WTC11 (cell line): Measurements from ENCODE around the gene ARHGEF28. TPM values are rescaled to one million over a fixed set of nuclear protein-coding genes. Genes with fewer than 3 reads are reported as not detected.

ENCODE experiments used
- ATAC-seq: fragments of 200-7000 bp; cut with Tn5 transposase; 2 replicates; pipeline ENCODE4 v1.10.0; 2021; ENCODE audit warnings: mild to moderate bottlenecking, moderate library complexity
- CTCF ChIA-PET: fragments of 300-600 bp; sonication (Branson Sonifier 250); formaldehyde crosslinking; loops from one replicate; lab custom pipeline; 2021; ENCODE audit warnings: antibody characterized with exemption; lab: Charles Lee
- POLR2A ChIA-PET: fragments of 350-600 bp; sonication (Branson Sonifier 250); formaldehyde crosslinking; loops from one replicate; lab custom pipeline; 2021; ENCODE audit warnings: antibody characterized with exemption; lab: Charles Lee
- DNase-seq: peaks from one replicate; pipeline ENCODE4 v3.0.0; 2021; ENCODE audit warnings: low spot score
- H3K27ac Mint-ChIP-seq: 2 replicates; pipeline ENCODE4 v1.8.0; 2021; ENCODE audit warnings: mixed read lengths
- H3K27me3 Mint-ChIP-seq: 2 replicates; pipeline ENCODE4 v1.8.0; 2021; ENCODE audit warnings: low read depth, mild to moderate bottlenecking, moderate library complexity, mixed read lengths
- H3K36me3 Mint-ChIP-seq: 2 replicates; pipeline ENCODE4 v1.8.0; 2021; ENCODE audit warnings: mixed read lengths
- H3K4me1 Mint-ChIP-seq: 2 replicates; pipeline ENCODE4 v1.8.0; 2022; ENCODE audit warnings: mixed read lengths
- H3K4me3 Mint-ChIP-seq: 2 replicates; pipeline ENCODE4 v1.8.0; 2021; ENCODE audit warnings: mild to moderate bottlenecking, moderate library complexity, mixed read lengths
- H3K9me3 Mint-ChIP-seq: 2 replicates; pipeline ENCODE4 v1.8.0; 2021; ENCODE audit warnings: mixed read lengths
- CREM ChIP-seq: sonication (generic); formaldehyde crosslinking; IDR thresholded peaks from 2 replicates; pipeline ENCODE4 v1.8.1; 2022; ENCODE audit warnings: mild to moderate bottlenecking, missing genetic modification reagents, moderate library complexity
- ELF4 ChIP-seq: sonication (generic); formaldehyde crosslinking; IDR thresholded peaks from 2 replicates; pipeline ENCODE4 v1.8.1; 2022; ENCODE audit warnings: low read depth, mild to moderate bottlenecking, moderate library complexity, missing genetic modification reagents
- NR1H2 ChIP-seq: sonication (generic); formaldehyde crosslinking; IDR thresholded peaks from 2 replicates; pipeline ENCODE4 v1.9.0; 2021; ENCODE audit warnings: mild to moderate bottlenecking, moderate library complexity, missing genetic modification reagents
- OVOL2 ChIP-seq: fragments of 250-450 bp; sonication (Bioruptor Pico); IDR thresholded peaks from 2 replicates; pipeline ENCODE4 v1.9.0; 2021; ENCODE audit warnings: mild to moderate bottlenecking, borderline replicate concordance
- TEAD4 ChIP-seq: sonication (generic); formaldehyde crosslinking; IDR thresholded peaks from 2 replicates; pipeline ENCODE4 v1.8.0; 2022; ENCODE audit warnings: mild to moderate bottlenecking, missing genetic modification reagents
- TP53 ChIP-seq: sonication (generic); formaldehyde crosslinking; IDR thresholded peaks from 2 replicates; pipeline ENCODE4 v1.8.1; 2023; ENCODE audit warnings: mild to moderate bottlenecking, missing genetic modification reagents
- ZNF121 ChIP-seq: sonication (generic); formaldehyde crosslinking; IDR thresholded peaks from 2 replicates; pipeline ENCODE4 v1.8.0; 2023; ENCODE audit warnings: missing genetic modification reagents
- ZNF416 ChIP-seq: fragments of 250-450 bp; sonication (Bioruptor Pico); IDR thresholded peaks from 2 replicates; pipeline ENCODE4 v1.9.0; 2021; ENCODE audit warnings: mild to moderate bottlenecking, inconsistent platforms
- ZNF423 ChIP-seq: fragments of 250-450 bp; sonication (Bioruptor Pico); IDR thresholded peaks from 2 replicates; pipeline ENCODE4 v2.1.2; 2022; ENCODE audit warnings: mild to moderate bottlenecking, moderate library complexity
- ZNF671 ChIP-seq: fragments of 250-450 bp; sonication (Bioruptor Pico); IDR thresholded peaks from 2 replicates; pipeline ENCODE4 v1.8.0; 2021; ENCODE audit warnings: mild to moderate bottlenecking
- total RNA-seq: library from RNA; stranded (reverse); gene quantifications from 3 replicates; pipeline ENCODE4 v1.2.3, GENCODE V29; 2021
- TF ChIP-seq, protein P1 (sequence below): sonication (generic); formaldehyde crosslinking; IDR thresholded peaks from 2 replicates; pipeline ENCODE4 v1.8.1; 2023; ENCODE audit warnings: mild to moderate bottlenecking, missing genetic modification reagents
- TF ChIP-seq, protein P2 (sequence below): fragments of 250-450 bp; sonication (Bioruptor Pico); IDR thresholded peaks from 2 replicates; pipeline ENCODE4 v1.9.0; 2021; ENCODE audit warnings: mild to moderate bottlenecking, borderline replicate concordance
- TF ChIP-seq, protein P3 (sequence below): sonication (generic); formaldehyde crosslinking; IDR thresholded peaks from 2 replicates; pipeline ENCODE4 v1.8.0; 2022; ENCODE audit warnings: mild to moderate bottlenecking, missing genetic modification reagents
- TF ChIP-seq, protein P4 (sequence below): fragments of 250-450 bp; sonication (Bioruptor Pico); IDR thresholded peaks from 2 replicates; pipeline ENCODE4 v1.8.0; 2021; ENCODE audit warnings: mild to moderate bottlenecking
- TF ChIP-seq, protein P5 (sequence below): sonication (generic); formaldehyde crosslinking; IDR thresholded peaks from 2 replicates; pipeline ENCODE4 v1.8.1; 2022; ENCODE audit warnings: mild to moderate bottlenecking, moderate library complexity, missing genetic modification reagents
- TF ChIP-seq, protein P6 (sequence below): sonication (generic); formaldehyde crosslinking; IDR thresholded peaks from 2 replicates; pipeline ENCODE4 v1.8.0; 2023; ENCODE audit warnings: mild to moderate bottlenecking, missing genetic modification reagents

ARHGEF28 gene
- total RNA-seq, 1 experiment from 2014 or later: 0.96 TPM

DNA sequence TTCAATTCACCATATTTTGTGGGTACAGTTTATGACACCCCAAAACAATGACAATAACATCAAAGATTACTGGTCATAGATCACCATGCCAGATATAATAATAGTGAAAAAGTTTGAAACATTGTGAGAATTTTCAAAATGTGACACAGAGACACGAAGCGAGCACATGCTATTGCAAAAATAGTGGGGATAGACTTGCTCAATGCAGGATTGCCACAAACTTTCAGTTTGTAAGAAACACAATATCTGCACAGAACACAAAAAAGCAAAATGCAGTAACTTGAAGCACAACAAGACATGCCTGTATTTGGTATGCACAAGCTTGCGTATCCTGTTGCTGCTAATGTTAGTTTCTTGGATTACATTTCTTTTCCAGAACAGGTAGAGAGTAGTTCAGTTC, 35.8 kb downstream of the ARHGEF28 start:
- CTCF ChIA-PET: interaction anchor here (0.5 kb wide), 1 partner anchor 145 kb away, joined by 4 read pairs; no protein-coding TSS in a partner anchor
- DNase-seq (no peak), ATAC-seq (no peak)
- H3K27me3 Mint-ChIP-seq: peaks cover 2% of the 10 kb centered on the region; the same call in 1 of the 2 replicates
- peaks cover 6% of the 10 kb centered on the region for H3K4me1 Mint-ChIP-seq
- POLR2A ChIA-PET: no interaction called here
- H3K9me3 Mint-ChIP-seq: no peaks in the 10 kb centered on the region
- H3K36me3 Mint-ChIP-seq: no peaks in the 10 kb centered on the region
- TF ChIP-seq TP53 (CRISPR knock-in tag) (no peak), ELF4 (CRISPR knock-in tag) (no peak), TEAD4 (CRISPR knock-in tag) (no peak), NR1H2 (CRISPR knock-in tag) (no peak), ZNF121 (no peak), ZNF423 (CRISPR knock-in tag) (no peak), ZNF416 (CRISPR knock-in tag) (no peak), OVOL2 (CRISPR knock-in tag) (no peak), ZNF671 (CRISPR knock-in tag) (no peak), CREM (no peak)
- TF ChIP-seq, protein P1, sequence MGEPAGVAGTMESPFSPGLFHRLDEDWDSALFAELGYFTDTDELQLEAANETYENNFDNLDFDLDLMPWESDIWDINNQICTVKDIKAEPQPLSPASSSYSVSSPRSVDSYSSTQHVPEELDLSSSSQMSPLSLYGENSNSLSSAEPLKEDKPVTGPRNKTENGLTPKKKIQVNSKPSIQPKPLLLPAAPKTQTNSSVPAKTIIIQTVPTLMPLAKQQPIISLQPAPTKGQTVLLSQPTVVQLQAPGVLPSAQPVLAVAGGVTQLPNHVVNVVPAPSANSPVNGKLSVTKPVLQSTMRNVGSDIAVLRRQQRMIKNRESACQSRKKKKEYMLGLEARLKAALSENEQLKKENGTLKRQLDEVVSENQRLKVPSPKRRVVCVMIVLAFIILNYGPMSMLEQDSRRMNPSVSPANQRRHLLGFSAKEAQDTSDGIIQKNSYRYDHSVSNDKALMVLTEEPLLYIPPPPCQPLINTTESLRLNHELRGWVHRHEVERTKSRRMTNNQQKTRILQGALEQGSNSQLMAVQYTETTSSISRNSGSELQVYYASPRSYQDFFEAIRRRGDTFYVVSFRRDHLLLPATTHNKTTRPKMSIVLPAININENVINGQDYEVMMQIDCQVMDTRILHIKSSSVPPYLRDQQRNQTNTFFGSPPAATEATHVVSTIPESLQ: no peak
- TF ChIP-seq, protein P2, sequence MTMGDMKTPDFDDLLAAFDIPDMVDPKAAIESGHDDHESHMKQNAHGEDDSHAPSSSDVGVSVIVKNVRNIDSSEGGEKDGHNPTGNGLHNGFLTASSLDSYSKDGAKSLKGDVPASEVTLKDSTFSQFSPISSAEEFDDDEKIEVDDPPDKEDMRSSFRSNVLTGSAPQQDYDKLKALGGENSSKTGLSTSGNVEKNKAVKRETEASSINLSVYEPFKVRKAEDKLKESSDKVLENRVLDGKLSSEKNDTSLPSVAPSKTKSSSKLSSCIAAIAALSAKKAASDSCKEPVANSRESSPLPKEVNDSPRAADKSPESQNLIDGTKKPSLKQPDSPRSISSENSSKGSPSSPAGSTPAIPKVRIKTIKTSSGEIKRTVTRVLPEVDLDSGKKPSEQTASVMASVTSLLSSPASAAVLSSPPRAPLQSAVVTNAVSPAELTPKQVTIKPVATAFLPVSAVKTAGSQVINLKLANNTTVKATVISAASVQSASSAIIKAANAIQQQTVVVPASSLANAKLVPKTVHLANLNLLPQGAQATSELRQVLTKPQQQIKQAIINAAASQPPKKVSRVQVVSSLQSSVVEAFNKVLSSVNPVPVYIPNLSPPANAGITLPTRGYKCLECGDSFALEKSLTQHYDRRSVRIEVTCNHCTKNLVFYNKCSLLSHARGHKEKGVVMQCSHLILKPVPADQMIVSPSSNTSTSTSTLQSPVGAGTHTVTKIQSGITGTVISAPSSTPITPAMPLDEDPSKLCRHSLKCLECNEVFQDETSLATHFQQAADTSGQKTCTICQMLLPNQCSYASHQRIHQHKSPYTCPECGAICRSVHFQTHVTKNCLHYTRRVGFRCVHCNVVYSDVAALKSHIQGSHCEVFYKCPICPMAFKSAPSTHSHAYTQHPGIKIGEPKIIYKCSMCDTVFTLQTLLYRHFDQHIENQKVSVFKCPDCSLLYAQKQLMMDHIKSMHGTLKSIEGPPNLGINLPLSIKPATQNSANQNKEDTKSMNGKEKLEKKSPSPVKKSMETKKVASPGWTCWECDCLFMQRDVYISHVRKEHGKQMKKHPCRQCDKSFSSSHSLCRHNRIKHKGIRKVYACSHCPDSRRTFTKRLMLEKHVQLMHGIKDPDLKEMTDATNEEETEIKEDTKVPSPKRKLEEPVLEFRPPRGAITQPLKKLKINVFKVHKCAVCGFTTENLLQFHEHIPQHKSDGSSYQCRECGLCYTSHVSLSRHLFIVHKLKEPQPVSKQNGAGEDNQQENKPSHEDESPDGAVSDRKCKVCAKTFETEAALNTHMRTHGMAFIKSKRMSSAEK (CRISPR knock-in tag): no peak
- TF ChIP-seq, protein P3, sequence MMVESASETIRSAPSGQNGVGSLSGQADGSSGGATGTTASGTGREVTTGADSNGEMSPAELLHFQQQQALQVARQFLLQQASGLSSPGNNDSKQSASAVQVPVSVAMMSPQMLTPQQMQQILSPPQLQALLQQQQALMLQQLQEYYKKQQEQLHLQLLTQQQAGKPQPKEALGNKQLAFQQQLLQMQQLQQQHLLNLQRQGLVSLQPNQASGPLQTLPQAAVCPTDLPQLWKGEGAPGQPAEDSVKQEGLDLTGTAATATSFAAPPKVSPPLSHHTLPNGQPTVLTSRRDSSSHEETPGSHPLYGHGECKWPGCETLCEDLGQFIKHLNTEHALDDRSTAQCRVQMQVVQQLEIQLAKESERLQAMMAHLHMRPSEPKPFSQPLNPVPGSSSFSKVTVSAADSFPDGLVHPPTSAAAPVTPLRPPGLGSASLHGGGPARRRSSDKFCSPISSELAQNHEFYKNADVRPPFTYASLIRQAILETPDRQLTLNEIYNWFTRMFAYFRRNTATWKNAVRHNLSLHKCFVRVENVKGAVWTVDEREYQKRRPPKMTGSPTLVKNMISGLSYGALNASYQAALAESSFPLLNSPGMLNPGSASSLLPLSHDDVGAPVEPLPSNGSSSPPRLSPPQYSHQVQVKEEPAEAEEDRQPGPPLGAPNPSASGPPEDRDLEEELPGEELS: no peak
- TF ChIP-seq, protein P4, sequence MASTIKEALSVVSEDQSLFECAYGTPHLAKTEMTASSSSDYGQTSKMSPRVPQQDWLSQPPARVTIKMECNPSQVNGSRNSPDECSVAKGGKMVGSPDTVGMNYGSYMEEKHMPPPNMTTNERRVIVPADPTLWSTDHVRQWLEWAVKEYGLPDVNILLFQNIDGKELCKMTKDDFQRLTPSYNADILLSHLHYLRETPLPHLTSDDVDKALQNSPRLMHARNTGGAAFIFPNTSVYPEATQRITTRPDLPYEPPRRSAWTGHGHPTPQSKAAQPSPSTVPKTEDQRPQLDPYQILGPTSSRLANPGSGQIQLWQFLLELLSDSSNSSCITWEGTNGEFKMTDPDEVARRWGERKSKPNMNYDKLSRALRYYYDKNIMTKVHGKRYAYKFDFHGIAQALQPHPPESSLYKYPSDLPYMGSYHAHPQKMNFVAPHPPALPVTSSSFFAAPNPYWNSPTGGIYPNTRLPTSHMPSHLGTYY (CRISPR knock-in tag): no peak
- TF ChIP-seq, protein P5, sequence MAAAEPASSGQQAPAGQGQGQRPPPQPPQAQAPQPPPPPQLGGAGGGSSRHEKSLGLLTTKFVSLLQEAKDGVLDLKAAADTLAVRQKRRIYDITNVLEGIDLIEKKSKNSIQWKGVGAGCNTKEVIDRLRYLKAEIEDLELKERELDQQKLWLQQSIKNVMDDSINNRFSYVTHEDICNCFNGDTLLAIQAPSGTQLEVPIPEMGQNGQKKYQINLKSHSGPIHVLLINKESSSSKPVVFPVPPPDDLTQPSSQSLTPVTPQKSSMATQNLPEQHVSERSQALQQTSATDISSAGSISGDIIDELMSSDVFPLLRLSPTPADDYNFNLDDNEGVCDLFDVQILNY: no peak
- TF ChIP-seq, protein P6, sequence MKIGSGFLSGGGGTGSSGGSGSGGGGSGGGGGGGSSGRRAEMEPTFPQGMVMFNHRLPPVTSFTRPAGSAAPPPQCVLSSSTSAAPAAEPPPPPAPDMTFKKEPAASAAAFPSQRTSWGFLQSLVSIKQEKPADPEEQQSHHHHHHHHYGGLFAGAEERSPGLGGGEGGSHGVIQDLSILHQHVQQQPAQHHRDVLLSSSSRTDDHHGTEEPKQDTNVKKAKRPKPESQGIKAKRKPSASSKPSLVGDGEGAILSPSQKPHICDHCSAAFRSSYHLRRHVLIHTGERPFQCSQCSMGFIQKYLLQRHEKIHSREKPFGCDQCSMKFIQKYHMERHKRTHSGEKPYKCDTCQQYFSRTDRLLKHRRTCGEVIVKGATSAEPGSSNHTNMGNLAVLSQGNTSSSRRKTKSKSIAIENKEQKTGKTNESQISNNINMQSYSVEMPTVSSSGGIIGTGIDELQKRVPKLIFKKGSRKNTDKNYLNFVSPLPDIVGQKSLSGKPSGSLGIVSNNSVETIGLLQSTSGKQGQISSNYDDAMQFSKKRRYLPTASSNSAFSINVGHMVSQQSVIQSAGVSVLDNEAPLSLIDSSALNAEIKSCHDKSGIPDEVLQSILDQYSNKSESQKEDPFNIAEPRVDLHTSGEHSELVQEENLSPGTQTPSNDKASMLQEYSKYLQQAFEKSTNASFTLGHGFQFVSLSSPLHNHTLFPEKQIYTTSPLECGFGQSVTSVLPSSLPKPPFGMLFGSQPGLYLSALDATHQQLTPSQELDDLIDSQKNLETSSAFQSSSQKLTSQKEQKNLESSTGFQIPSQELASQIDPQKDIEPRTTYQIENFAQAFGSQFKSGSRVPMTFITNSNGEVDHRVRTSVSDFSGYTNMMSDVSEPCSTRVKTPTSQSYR: no peak
- no peak overlapping the region for H3K27ac Mint-ChIP-seq
- no peak overlapping the region for H3K4me3 Mint-ChIP-seq
